ENCODE results near the gene KMT2A.

GRCh38 chr11:118442301-118442700 is 6.0 kb downstream of the KMT2A start:
- TF ChIP-seq CTCF (IDR thresholded peaks at IDR 0.05; ENCODE audit: low read length): no peak
- TF ChIP-seq EZH2phosphoT487 (IDR thresholded peaks at IDR 0.05; ENCODE audit: low read length): no peak
- TF ChIP-seq EZH2 (optimal IDR thresholded peaks at IDR 0.05; ENCODE audit: low read depth, low read length): no peak
